Limb (tissue), 2 donors: ENCODE measurements around the gene AK2.
"Not testable (repeated sequence)": the region's sequence is repeated elsewhere in the genome, so short reads cannot be mapped to it uniquely, and the experiment has no call there.

Source experiments
- DNase-seq, 2 donors: peaks; one replicate each; pipeline ENCODE4 v3.0.0-alpha.2; 2016; ENCODE audit errors: extremely low spot score in 2 of 2

The AK2 gene

DNA sequence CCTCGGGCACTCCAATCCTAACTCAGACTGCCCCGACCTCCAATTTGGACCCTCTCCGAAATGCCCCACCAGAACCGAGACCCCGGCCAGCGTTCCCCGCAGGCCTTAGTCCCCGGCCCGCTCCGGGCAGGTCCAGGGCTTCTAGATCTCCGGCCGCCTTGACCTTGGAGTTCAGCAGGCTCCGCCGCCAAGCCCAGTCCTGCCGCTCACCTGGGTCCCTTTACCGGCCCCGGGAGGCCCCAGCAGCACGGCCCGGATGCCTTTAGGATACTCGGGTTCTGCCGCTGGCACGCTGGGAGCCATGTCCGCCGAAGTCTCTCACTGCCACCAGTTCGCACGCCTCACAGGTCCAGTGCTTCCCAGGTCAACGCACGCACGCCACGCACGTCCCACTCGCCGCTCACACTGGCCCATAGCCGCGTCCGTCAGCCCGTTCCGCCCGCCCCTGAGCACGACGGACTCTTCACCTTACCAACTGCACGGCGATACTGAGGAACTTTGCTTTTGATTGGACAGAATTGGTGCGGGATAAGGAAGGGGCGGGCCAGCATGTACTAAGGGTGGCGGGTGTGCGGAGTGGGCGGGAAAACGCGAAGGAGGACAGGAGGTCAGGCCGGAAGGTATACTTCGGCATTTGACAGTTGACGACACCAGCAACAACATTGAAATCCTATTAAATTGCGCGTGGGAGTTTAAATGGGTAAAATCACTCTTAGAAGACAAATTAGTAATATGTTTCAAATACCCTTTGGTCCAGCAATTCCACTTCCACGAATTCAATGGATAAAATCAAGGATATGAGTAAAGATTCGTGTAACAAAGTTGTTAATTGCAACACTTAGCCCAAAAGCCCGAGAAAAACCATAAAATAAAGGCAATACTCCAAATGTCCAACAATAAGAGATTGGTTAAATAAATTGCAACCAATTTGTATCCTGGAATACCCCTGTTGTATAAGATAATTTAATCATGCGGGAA lies at the start of gene AK2:
AK2 (minus strand) TSS at position 358 of the 978 bp plus-strand sequence; CDS start at position 303, 55 bp downstream.
- DNase-seq: peak; percentile 95 to 97

DNA sequence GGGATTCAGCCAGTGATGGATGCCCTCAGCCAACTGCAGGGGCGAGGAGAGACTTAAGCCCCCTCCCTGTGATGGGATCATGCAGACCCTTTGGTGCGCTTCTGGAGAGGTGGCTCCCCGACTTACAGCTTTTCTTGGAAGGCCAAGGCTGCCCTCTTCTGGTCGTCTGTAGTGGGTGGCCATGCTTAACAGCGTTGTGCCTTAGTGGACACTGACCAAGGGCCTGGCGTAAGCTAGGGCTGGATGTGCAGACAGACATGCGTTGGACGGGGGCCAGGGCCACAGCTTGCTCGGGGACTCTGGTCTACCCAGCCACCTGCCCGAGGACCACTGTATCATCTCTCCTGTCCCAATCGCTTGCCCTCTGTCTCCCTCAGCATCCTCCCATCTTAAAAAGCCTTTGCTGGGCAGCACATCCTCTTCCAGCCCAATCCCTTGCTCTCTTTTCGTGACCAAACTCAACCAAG lies 49.7 kb upstream of the AK2 start:
- peak; percentile 77 to 80 for DNase-seq

DNA sequence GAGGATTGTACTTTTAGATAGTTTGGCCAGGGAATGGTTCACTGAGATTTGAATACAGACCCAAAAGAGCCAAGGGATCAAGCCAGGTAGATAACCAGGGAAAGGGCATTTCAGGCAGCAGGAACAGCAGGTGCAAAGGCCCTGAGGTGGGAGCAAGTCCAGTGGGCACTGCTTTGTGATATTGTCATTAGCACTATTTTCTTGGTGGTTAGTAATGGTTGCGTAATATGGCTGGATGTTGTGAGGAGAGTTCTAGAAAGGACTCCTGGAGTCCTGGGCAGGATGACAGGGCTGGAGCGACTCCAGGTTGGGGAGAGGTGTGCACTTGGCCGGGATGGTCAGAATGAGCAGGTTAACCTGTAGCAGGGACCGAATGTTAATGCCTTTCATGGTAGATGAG lies 48.6 kb upstream of the AK2 start:
- DNase-seq: no peak

DNA sequence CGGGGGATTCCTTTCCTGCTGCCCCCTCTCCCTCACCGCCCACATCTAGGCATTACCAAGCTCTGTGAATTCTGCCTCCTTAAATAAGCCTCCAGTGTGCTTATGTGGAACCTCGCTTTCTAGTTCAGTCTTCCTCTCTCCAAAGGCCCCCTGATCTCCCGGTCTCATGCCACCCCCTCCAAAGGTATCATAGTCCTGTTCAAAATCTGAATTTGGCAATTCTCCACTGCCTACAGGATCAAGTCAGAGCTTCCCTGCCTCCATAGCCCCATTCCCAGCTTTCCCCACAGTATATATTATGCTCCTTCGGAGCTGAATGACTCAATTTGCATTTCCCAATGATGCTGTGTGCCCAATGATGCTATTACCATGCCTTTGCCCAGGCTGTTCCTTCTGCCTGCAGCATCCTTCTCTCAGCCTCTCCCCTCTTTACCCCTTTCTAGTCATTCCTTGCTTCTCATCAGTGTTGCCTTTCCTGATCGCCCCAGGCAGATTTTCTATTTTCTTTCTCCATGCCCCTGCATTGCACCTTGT lies 46.0 kb upstream of the AK2 start:
- no peak for DNase-seq

DNA sequence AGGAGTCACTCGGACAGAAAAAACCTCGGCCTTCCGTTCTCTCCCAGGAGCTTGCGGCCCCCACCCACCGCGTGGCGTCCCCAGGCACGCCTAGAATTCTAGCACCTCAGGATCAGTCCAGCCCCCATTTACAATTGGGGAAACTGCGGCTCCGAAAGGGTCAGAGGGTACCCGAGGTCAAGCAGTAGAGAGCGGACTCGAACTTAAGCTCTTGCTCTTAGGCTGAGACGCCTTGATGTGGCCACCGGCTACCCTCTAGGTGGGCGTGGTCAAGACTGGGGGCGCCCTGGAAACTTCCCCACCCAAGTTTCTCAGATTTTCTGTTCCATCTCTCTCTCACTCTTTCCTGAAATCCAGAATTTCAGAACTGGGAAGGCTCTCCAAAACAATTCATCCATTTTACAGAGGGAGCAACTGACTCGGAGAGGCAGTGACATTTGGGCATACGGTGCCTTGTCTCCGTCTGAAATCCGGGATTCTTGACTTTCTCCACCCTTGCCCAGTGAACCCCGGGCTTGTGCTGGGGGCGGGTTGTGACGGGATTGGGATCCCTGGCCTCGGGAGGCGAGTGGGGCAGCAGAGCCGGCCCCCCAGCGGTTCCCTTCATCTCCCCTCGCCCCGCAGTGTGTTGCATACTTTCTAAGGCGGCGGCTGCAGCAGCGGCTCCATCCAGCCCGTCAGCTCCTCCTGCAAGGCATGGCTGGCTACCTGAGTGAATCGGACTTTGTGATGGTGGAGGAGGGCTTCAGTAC lies 45.0 kb upstream of the AK2 start:
- peak in 1 of 2 donors; percentile 43 for DNase-seq

DNA sequence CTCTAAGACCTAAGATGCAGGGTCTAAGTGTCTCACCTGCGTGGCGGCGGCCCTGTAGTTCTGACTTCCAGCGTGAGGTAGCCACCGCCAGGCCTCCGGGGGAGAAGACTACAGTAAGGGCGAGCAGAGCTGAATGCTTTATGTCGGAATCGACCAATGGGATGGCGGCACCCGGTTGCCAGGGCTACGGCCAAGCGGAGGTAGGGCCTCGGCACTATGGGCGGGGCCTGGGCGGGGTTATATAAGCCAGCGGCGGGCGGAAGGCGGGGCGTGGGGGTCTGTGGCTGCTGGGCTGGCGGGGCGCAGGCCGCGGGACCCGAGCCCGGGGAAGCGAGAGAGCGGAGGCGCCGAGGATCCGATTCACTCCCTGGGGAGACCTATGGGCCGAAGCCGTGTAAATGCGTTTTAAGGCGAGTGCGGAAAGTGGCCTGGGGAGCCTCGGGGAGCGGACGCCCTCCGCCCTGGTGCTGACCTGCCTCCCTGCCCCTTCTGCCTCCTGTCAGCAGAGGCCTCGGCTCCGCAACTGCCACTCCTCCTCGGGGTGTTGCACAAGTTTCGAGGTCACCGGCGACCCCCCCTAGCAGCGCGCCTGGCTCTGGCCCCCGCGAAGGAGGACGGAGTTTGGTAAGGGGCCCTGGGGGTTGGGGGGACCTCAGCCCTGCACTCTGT lies 44.3 kb upstream of the AK2 start, which contains the start of gene AZIN2:
AZIN2 (plus strand) TSS at position 269 of the 669 bp plus-strand sequence. CDS start 1,097 bp downstream, outside the sequence.
- peak; percentile 92 to 99 for DNase-seq

DNA sequence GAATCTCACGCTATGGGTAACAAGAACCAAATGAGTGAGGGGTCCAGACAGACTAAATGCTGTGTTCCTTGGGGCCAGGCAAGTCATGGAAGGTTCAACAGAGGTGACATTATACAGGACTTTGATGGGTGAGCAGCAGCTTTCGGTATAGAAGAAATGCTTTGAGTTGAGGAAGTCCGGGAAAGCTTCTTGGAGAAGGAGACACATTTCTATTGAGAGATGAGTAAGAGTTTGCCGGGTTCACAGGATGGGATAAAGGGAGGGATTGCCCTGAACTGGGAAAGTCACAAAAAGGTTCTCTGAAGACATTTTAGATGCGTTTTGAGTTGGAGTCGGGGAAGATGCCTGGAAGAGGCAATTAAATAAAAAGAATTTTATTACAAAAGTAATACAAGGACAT lies 43.7 kb upstream of the AK2 start:
- DNase-seq: no peak

DNA sequence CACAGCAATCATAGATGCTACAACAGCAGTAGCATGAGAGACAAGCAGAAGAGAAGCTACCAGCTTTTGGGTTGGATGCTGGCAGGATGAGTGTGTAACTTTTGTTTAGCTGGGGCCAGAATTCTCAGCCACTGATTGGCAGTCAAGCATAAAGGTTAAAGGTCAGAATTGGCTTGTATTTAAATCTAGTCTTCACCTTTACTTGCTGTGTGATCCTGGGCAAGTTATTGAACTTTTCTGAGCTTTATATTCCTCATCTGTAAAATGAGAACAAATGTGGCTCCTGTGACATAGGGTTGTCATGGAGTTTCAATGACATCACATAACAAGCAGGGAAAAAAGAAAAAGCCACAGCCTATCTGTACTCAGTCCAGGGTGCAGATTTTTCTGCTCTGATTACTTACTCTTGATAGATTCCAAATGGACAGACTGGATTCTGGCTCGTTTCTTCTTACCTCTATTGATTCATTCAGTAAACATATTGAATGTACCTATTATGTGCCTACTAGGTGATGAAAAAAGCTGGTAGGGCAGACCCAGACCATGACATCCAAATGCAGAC lies 41.4 kb upstream of the AK2 start:
- no peak for DNase-seq

DNA sequence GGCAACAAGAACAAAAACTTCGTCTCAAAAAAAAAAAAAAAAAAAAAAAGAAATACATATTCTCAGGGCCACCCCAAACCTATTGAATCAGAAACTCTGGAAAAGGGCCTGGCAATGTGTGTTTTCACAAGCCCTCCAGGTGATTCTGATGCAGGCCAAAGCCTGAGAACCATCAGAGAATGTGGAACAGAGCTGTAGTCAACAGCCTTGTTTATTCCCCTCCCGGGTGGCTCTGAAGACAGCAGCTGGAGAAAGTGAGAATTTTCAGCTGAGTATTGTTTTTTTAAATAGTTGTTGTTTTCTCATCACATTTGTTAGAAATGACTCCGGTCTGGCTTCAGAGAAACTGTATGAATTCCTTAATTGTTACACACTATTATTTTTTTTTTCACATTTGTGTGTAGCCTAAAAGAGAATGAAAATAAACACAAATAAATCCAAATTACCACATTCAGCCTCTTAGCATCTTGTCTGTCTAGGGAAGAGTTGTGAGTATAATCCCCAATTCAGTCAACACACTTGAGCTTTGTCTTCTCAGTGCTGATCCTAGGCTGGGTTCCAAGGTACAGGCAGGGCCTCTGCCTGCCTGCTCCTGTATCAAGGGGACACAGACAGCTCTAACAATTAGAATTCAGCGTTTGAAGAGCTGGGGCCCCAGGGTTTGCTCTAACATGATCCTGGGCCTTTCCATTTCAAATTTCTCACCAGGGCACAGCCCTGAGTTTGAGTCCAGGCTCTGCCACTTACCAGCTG lies 37.7 kb upstream of the AK2 start:
- no peak for DNase-seq

DNA sequence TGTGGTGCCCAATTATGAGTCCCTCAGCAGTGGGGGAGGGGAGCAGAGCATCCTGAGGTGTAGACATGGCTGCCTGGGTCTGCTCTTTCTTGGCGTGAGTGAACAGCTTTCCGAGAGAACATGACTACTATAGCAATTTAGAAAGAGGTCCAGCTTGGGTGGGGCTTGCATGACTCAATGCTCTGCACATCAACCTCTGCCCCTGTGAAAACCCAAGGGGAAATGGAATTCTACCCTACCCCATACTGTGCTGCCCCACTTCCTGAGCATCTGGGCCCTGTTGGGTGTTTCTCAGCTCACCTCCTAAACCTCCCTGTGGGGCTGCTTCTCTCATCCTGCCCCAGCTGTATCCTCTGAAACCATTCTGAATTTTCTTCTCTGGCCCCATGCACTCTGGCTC lies 36.0 kb upstream of the AK2 start:
- DNase-seq: no peak

DNA sequence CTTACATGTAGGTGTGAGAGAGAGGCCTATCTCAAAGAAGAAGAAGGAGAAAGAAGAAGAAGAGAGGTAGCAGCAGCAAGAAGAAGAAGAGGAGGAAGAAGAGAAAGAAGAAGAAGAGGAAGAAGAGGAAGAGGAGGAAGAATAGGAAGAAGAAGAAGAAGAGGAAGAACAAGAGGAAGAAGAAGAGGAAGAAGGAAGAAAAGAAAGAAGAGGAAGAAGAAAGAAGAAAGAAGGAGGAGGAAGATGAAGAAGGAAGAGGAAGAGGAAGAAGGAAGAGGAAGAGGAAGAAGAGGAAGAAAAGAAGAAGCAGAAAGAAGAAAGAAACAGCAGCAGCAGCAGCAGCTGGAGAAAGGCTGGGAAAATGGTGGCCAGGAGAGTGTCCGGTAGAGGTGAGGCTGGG lies 33.9 kb upstream of the AK2 start:
- no peak for DNase-seq

DNA sequence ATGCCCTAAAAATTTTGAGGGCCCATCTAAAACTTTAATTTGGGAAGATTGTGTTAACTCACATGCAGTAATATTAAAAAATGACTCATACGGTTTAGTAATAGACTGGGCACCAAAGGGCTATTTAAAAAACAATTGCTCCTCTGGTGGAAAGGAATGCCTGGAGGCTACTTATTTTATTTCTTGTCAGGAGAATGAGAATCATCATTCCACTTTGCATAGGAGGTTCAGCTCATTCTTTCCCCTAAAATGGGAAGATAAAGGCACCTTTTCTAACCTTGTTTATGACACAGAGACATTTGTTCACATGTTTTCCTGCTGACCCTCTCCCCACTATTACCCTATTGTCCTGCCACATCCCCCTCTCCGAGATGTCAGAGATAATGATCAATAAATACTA lies 31.4 kb upstream of the AK2 start:
- not testable (repeated sequence) for DNase-seq

DNA sequence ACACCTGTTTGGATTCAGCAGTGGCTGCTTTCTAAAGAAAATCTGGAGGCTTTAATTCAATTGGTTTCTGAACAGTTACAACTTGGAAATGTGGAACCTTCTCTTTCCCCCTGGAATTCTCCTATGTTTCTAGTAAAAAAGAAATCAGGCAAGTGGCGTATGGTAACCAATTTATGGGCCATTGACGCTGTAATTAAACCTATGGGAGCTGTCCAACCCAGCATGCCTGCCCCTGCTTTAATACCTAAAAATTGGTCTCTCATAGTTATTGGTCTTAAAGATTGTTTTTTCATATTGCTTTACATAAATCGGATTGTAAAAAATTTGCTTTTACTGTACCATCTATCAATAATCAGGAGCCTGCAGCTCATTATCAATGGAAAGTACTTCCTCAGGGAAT lies 29.8 kb upstream of the AK2 start:
- not testable (repeated sequence) for DNase-seq

DNA sequence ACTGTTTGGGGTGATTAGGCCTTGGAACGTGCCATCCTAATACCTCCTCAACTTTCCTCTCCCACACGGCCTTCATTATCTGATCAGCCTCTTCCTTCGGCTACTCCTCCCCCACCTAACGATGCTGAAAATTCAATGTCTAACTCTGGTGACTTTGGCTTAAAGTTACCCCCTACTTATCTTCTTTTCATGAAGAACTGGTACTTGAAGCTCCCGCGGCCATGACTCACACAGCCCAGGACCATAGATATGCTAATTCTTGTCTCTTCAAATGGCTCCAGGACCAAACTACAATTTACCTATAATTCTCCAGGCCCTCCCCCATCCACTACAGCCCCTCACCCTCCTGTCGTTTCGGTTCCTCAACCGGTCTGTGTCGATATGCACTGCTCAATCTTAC lies 28.6 kb upstream of the AK2 start:
- no peak for DNase-seq

DNA sequence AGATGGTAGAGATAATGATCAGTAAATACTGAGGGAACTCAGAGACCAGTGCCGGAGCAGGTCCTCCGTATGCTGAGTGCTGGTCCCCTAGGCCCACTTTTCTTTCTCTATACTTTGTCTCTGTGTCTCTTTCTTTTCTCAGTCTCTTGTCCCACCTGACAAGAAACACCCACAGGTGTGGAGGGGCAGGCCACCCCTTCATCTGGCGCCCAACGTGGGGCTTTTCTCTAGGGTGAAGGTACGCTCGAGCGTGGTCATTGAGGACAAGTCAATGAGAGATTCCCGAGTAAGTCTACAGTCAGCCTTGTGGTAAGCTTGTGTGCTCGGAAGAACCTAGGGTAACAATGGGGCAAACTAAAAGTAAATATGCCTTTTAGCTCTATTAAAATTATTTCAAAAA lies 27.6 kb upstream of the AK2 start:
- not testable (repeated sequence) for DNase-seq

DNA sequence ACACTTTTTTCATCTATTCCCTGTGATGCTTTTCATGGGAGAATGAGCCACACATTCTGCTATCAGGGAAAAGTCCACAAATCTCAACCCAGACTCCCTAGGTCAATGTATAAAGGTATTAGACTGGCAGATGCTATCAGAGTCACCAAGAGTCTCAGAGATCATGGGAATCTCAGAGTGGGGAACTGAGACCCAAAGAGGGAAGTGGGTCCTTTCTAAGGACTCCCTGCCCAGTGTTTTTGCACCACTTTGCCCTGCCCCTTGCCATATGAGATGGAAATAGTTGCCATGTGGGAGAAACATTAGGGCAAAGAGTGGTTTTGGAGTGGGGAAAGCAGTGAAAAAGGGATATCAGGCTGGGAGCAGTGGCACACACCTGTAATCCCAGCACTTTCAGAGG lies 25.2 kb upstream of the AK2 start:
- DNase-seq: no peak

DNA sequence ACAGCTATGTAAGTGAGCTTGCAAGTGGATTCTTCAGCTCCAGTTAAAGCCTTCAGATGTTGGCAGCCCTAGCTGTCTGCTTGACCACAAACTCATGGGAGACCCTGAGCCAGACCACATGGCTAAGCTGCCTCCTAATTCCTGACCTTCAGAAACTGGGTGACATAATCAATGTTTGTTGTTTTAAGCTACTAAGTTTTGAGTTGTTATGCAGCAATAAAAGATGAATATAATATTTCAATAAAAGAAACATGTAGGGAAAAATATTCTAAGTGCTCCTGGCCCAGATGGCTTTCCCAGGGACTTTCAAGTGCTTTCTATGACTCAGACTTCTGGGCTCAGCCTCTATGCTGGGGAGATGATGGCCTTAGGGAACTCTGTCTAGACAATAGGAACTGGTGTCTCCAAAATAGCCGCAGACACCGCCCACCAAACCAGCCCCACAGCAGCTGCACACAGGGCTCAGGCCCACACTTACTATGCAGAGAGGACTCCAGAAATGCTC lies 23.9 kb upstream of the AK2 start:
- peak; percentile 52 to 70 for DNase-seq

DNA sequence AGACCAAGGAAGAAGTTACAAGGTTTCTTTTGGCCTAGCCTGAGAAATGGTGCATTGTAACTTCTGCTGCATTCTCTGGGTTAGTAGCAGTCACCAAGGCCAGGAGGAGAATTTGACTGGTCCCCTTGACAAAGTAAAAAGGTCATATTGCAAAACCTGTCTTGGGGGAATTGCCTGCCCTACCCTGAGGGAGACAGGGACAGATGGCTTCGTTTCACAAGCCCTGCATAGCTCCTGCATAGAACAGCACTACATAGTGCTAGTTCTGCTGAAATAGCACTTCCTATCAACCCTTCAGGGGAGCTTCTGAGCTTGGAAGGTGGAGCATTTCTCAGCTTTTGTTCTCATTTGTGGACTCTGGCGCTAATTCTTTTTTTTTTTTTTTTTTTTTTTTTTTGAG lies 20.4 kb upstream of the AK2 start:
- DNase-seq: no peak

DNA sequence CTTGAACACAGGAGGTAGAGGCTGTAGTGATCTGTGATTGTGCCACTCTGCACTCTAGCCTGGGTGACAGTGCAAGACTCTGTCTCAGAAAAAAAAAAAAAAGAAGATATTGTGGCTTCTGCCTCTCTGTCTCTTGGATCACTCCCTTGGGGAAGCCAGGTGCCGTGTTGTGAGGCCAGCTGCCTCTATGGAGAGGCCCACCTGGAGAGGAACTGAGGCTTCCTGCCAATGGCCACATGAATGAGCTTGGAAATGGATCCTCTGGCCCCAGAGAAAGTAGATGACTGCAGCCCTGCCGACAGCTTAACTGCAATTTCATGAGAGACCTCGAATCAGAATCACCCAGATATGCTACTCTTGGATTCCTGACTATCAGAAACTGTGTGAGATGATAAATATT lies 19.7 kb upstream of the AK2 start:
- no peak for DNase-seq
